Neuronal stem cell (in vitro differentiated cells): ENCODE data around the gene BCL2.

Source experiments
- DNase-seq: peaks from one replicate; pipeline ENCODE4 v3.0.0-alpha.2; 2013; ENCODE audit warnings: low spot score
- H2AFZ ChIP-seq: one replicate; pipeline ENCODE4 v1.6.1; 2013; ENCODE audit warnings: mild to moderate bottlenecking, low read length, inconsistent platforms
- H2AK5ac ChIP-seq: 2 replicates; pipeline ENCODE4 v1.6.1; 2013; ENCODE audit warnings: low read depth, mild to moderate bottlenecking, inconsistent platforms, low read length, moderate library complexity, mixed read lengths
- H2BK120ac ChIP-seq: 2 replicates; pipeline ENCODE4 v1.6.1; 2013; ENCODE audit warnings: low read depth, mild to moderate bottlenecking, inconsistent platforms, low read length, moderate library complexity, mixed read lengths
- H2BK12ac ChIP-seq: one replicate; pipeline ENCODE4 v1.6.1; 2013; ENCODE audit warnings: low read length, inconsistent platforms
- H2BK15ac ChIP-seq: 2 replicates; pipeline ENCODE4 v1.6.1; 2013; ENCODE audit warnings: mild to moderate bottlenecking, low read length, inconsistent platforms, mixed read lengths
- H2BK5ac ChIP-seq: one replicate; pipeline ENCODE4 v1.6.1; 2013; ENCODE audit warnings: inconsistent platforms, mild to moderate bottlenecking, low read length, moderate library complexity
- H3K14ac ChIP-seq: one replicate; pipeline ENCODE4 v1.6.1; 2013; ENCODE audit warnings: low read length, inconsistent platforms
- H3K18ac ChIP-seq: 2 replicates; pipeline ENCODE4 v1.6.1; 2013; ENCODE audit warnings: low read length, inconsistent platforms
- H3K23ac ChIP-seq: 2 replicates; pipeline ENCODE4 v1.6.1; 2013; ENCODE audit warnings: low read depth, mild to moderate bottlenecking, mixed read lengths, low read length, inconsistent platforms; ENCODE audit not compliant: poor library complexity
- H3K27ac ChIP-seq: replicated peaks from 3 replicates; pipeline ENCODE4 v1.5.1; 2013; ENCODE audit warnings: low read length, inconsistent platforms
- H3K27me3 ChIP-seq, 3 experiments: 2 replicates each; pipeline ENCODE4 v1.6.1; 2013; ENCODE audit warnings: low read length in 3 of 3, mild to moderate bottlenecking in 2 of 3, inconsistent platforms in 1 of 3, low read depth in 1 of 3, mixed read lengths in 1 of 3, moderate library complexity in 1 of 3; ENCODE audit not compliant: control insufficient read depth in 3 of 3, insufficient read depth in 3 of 3
- H3K36me3 ChIP-seq, 2 donors: replicated peaks in 1 of 2; 2 replicates each; pipeline ENCODE4 v1.6.1; 2013; ENCODE audit warnings: low read length in 2 of 2; ENCODE audit not compliant: control insufficient read depth in 2 of 2, insufficient read depth in 2 of 2
- H3K4ac ChIP-seq: 2 replicates; pipeline ENCODE4 v1.6.1; 2013; ENCODE audit warnings: inconsistent platforms, mild to moderate bottlenecking, low read length, moderate library complexity
- H3K4me1 ChIP-seq, 2 donors: 1 replicate in 1 of 2; 2 replicates in 1 of 2; pipeline ENCODE4 v1.6.1; 2013; ENCODE audit warnings: low read length in 2 of 2, low read depth in 1 of 2; ENCODE audit not compliant: control insufficient read depth in 2 of 2, insufficient read depth in 1 of 2
- H3K4me2 ChIP-seq: one replicate; pipeline ENCODE4 v1.6.1; 2013; ENCODE audit warnings: mild to moderate bottlenecking, low read length, inconsistent platforms; ENCODE audit not compliant: insufficient read depth, poor library complexity, severe bottlenecking
- H3K4me3 ChIP-seq, 2 donors: 2 replicates each; pipeline ENCODE4 v1.5.1; 2013; ENCODE audit warnings: low read length in 2 of 2, mild to moderate bottlenecking in 2 of 2, inconsistent platforms in 1 of 2, moderate library complexity in 1 of 2
- H3K79me1 ChIP-seq: one replicate; pipeline ENCODE4 v1.6.1; 2013; ENCODE audit warnings: low read depth, mild to moderate bottlenecking, inconsistent platforms, low read length, moderate library complexity
- H3K9ac ChIP-seq: one replicate; pipeline ENCODE4 v1.6.1; 2013; ENCODE audit warnings: mild to moderate bottlenecking, low read depth, low read length, inconsistent platforms; ENCODE audit not compliant: poor library complexity
- H3K9me3 ChIP-seq, 2 donors: replicated peaks in 1 of 2; 2 replicates each; pipeline versions ENCODE3 to v1.6.1; 2013; ENCODE audit warnings: low read length in 2 of 2, mild to moderate bottlenecking in 2 of 2, inconsistent platforms in 1 of 2, low read depth in 1 of 2, mixed read lengths in 1 of 2, moderate library complexity in 1 of 2; ENCODE audit not compliant: control insufficient read depth in 2 of 2, insufficient read depth in 1 of 2
- H4K8ac ChIP-seq: one replicate; pipeline ENCODE4 v1.6.1; 2013; ENCODE audit warnings: low read depth, mild to moderate bottlenecking, inconsistent platforms, low read length, moderate library complexity
- H4K91ac ChIP-seq: one replicate; pipeline ENCODE4 v1.6.1; 2013; ENCODE audit warnings: low read length, low read depth, mild to moderate bottlenecking, inconsistent platforms; ENCODE audit not compliant: poor library complexity
- WGBS, 2 donors: extraction: QIAGEN DNeasy Blood & Tissue Kit; methylation state at CpG; one replicate each; pipeline ENCODE4 v1.1.7; 2013; ENCODE audit warnings: missing lambda C conversion rate in 2 of 2, mixed read lengths in 1 of 2; ENCODE audit not compliant: insufficient read length in 2 of 2, insufficient replicate concordance in 1 of 2; ENCODE audit errors: extremely low coverage in 2 of 2; 5-methylcytosine and 5-hydroxymethylcytosine counted together

The BCL2 gene

GRCh38 chr18:63084219-63084618 is 235.3 kb downstream of the BCL2 start:
- H3K9ac ChIP-seq = no peak overlapping the region
- no peak overlapping the region for H2BK5ac ChIP-seq
- no peak overlapping the region for H2AK5ac ChIP-seq
- no peaks in the 10 kb centered on the region for H3K79me1 ChIP-seq
- H3K4ac ChIP-seq = no peak overlapping the region
- no peak overlapping the region for H2BK15ac ChIP-seq
- no peak overlapping the region for H3K18ac ChIP-seq
- H3K27me3 ChIP-seq = peaks cover 0 to 10% (median 0%) of the 10 kb centered on the region in 3 experiments
- H4K91ac ChIP-seq = no peak overlapping the region
- peaks cover 0 to 8% of the 10 kb centered on the region in 2 donors for H3K4me1 ChIP-seq
- no peak overlapping the region for H2AFZ ChIP-seq
- no peak overlapping the region for H2BK12ac ChIP-seq
- no CpG with 5 or more reads among the region's 7 CpGs for WGBS, 2 donors
- no peak overlapping the region for H3K4me3 ChIP-seq
- no peaks in the 10 kb centered on the region for H3K9me3 ChIP-seq
- H3K14ac ChIP-seq = no peak overlapping the region
- DNase-seq = no peak
- H3K36me3 ChIP-seq = no peaks in the 10 kb centered on the region
- H3K23ac ChIP-seq = no peak overlapping the region
- no peak overlapping the region for H3K27ac ChIP-seq
- H4K8ac ChIP-seq = no peak overlapping the region
- no peak overlapping the region for H3K4me2 ChIP-seq
- H2BK120ac ChIP-seq = no peak overlapping the region

- no CpG with 5 or more reads among the region's 2 CpGs for WGBS, 2 donors
- peaks cover 0 to 5% of the 10 kb centered on the region in 2 donors for H3K4me1 ChIP-seq
Measured at GRCh38 chr18:63083555-63083954, 236.0 kb downstream of the BCL2 start.

GRCh38 chr18:63083020-63083531 is 236.5 kb downstream of the BCL2 start:
- no peak overlapping the region for H4K8ac ChIP-seq

More at GRCh38 chr18:63083555-63083954, 236.0 kb downstream of the BCL2 start:
- Histone ChIP-seq H4K8ac (no peak overlapping the region), H3K23ac (no peak overlapping the region), H3K14ac (no peak overlapping the region), H3K27ac (no peak overlapping the region), H2BK15ac (no peak overlapping the region), H3K36me3 (no peaks in the 10 kb centered on the region), H2BK120ac (no peak overlapping the region), H2BK5ac (no peak overlapping the region), H3K27me3 (peaks cover 0 to 10% (median 0%) of the 10 kb centered on the region in 3 experiments), H3K9ac (no peak overlapping the region), H3K4me3 (no peak overlapping the region), H2AFZ (no peak overlapping the region), H2BK12ac (no peak overlapping the region), H4K91ac (no peak overlapping the region), H3K4me2 (no peak overlapping the region), H3K4ac (no peak overlapping the region), H3K9me3 (no peaks in the 10 kb centered on the region), H2AK5ac (no peak overlapping the region), H3K79me1 (no peaks in the 10 kb centered on the region), H3K18ac (no peak overlapping the region)
- no peak for DNase-seq

GRCh38 chr18:63082366-63083019 is 237.1 kb downstream of the BCL2 start:
- Histone ChIP-seq H3K9ac (no peak overlapping the region), H2AFZ (no peak overlapping the region), H3K4me1 (no peaks in the 10 kb centered on the region), H3K18ac (no peak overlapping the region), H3K14ac (no peak overlapping the region), H3K9me3 (no peaks in the 10 kb centered on the region), H2BK5ac (no peak overlapping the region), H3K36me3 (no peaks in the 10 kb centered on the region), H3K27ac (no peak overlapping the region), H2AK5ac (no peak overlapping the region), H2BK120ac (no peak overlapping the region), H2BK15ac (no peak overlapping the region), H4K91ac (no peak overlapping the region), H3K4me3 (no peak overlapping the region), H3K79me1 (no peaks in the 10 kb centered on the region), H2BK12ac (no peak overlapping the region), H3K4me2 (no peak overlapping the region), H4K8ac (no peak overlapping the region), H3K23ac (no peak overlapping the region), H3K4ac (no peak overlapping the region), H3K27me3 (peaks cover 0 to 10% (median 0%) of the 10 kb centered on the region in 3 experiments)
- no CpG with 5 or more reads among the region's 7 CpGs for WGBS, 2 donors
- no peak for DNase-seq

More at GRCh38 chr18:63083020-63083531, 236.5 kb downstream of the BCL2 start:
- no peak overlapping the region for H2BK120ac ChIP-seq
- no peak overlapping the region for H2BK5ac ChIP-seq
- no peak overlapping the region for H2AK5ac ChIP-seq
- H2BK15ac ChIP-seq = no peak overlapping the region
- H3K36me3 ChIP-seq = no peaks in the 10 kb centered on the region
- H3K9me3 ChIP-seq = no peaks in the 10 kb centered on the region
- H3K79me1 ChIP-seq = no peaks in the 10 kb centered on the region
- no peak for DNase-seq
- H3K23ac ChIP-seq = no peak overlapping the region
- H3K4me2 ChIP-seq = no peak overlapping the region
- H3K18ac ChIP-seq = no peak overlapping the region
- no peak overlapping the region for H3K9ac ChIP-seq
- H4K91ac ChIP-seq = no peak overlapping the region
- no peak overlapping the region for H3K27ac ChIP-seq
- H3K4ac ChIP-seq = no peak overlapping the region
- H3K27me3 ChIP-seq = peaks cover 0 to 10% (median 0%) of the 10 kb centered on the region in 3 experiments
- peaks cover 0 to under 1% of the 10 kb centered on the region in 2 donors for H3K4me1 ChIP-seq
- no peak overlapping the region for H2BK12ac ChIP-seq
- no peak overlapping the region for H3K4me3 ChIP-seq
- H3K14ac ChIP-seq = no peak overlapping the region
- H2AFZ ChIP-seq = no peak overlapping the region
- WGBS, 2 donors = no CpG with 5 or more reads among the region's 8 CpGs
